Endometrial microvascular endothelial cells (primary cell): ENCODE results near the gene KIF6. TPM values are rescaled to one million over a fixed set of nuclear protein-coding genes. Genes with fewer than 3 reads are reported as not detected.

Experiments
- in situ Hi-C: cut with HindIII; loops from 2 replicates; pipeline ENCODE4 v1.10.0; 2017; ENCODE audit warnings: low sequenced_read_pairs, low pct_unique_long_range_greater_than_20kb; ENCODE audit errors: inconsistent ontology term
- total RNA-seq: library from RNA; depleted of rRNA; stranded (reverse); fragments of >200 nt; gene quantifications from one replicate; pipeline ENCODE4 v1.2.3, GENCODE V29; 2015; ENCODE audit errors: inconsistent ontology term

KIF6 gene
- total RNA-seq, 1 donor from 2014 or later: not detected

GRCh38 chr6:39350723-39351505, 374.3 kb downstream of the KIF6 start:
- in situ Hi-C loops: no loop called here

GRCh38 chr6:39348740-39349139, 376.5 kb downstream of the KIF6 start:
- in situ Hi-C loops: no loop called here

- in situ Hi-C loops: no loop called here
Observed at GRCh38 chr6:39347906-39348585, 377.2 kb downstream of the KIF6 start.

- in situ Hi-C loops: no loop called here
Observed at GRCh38 chr6:39347206-39347605, 378.0 kb downstream of the KIF6 start.

- in situ Hi-C loops: no loop called here
Observed at GRCh38 chr6:39344821-39345280, 380.4 kb downstream of the KIF6 start.

GRCh38 chr6:39343396-39343870, 381.8 kb downstream of the KIF6 start:
- in situ Hi-C loops: no loop called here

- in situ Hi-C loops: no loop called here
Observed at GRCh38 chr6:39342692-39343395, 382.4 kb downstream of the KIF6 start.

GRCh38 chr6:39341937-39342336, 383.3 kb downstream of the KIF6 start:
- in situ Hi-C loops: no loop called here

- in situ Hi-C loops: no loop called here
Observed at GRCh38 chr6:39341352-39341751, 383.9 kb downstream of the KIF6 start.

- in situ Hi-C loops: no loop called here
Observed at GRCh38 chr6:39339868-39340550, 385.2 kb downstream of the KIF6 start.

GRCh38 chr6:39339096-39339867, 385.9 kb downstream of the KIF6 start:
- in situ Hi-C loops: no loop called here

GRCh38 chr6:39338397-39338796, 386.8 kb downstream of the KIF6 start:
- in situ Hi-C loops: no loop called here

GRCh38 chr6:39335780-39336545, 389.2 kb downstream of the KIF6 start:
- in situ Hi-C loops: no loop called here

GRCh38 chr6:39333644-39334438, 391.4 kb downstream of the KIF6 start:
- in situ Hi-C loops: no loop called here

GRCh38 chr6:39330476-39330875, 394.7 kb downstream of the KIF6 start:
- in situ Hi-C loops: no loop called here

GRCh38 chr6:39330057-39330456, 395.2 kb downstream of the KIF6 start:
- in situ Hi-C loops: no loop called here

GRCh38 chr6:39328066-39328465, 397.1 kb downstream of the KIF6 start:
- in situ Hi-C loops: no loop called here
